Large intestine (tissue), 3 donors: ENCODE data around the gene PLBD2. TPM values are rescaled to one million over a fixed set of nuclear protein-coding genes. Genes with fewer than 3 reads are reported as not detected.
A peak's percentile ranks its signal among the peaks of the same experiment; 100 is the strongest.

Experiments used
- DNase-seq, 2 donors: peaks; one replicate each; pipeline versions ENCODE4 v3.0.0 to v3.0.0-alpha.2; 2013
- H3K27ac ChIP-seq: one replicate; pipeline ENCODE4 v1.5.1; 2013; ENCODE audit warnings: low read length
- H3K27me3 ChIP-seq: 2 replicates; pipeline ENCODE4 v1.6.1; 2013; ENCODE audit warnings: low read length; ENCODE audit not compliant: control insufficient read depth, insufficient read depth
- H3K36me3 ChIP-seq: 2 replicates; pipeline ENCODE4 v1.6.1; 2013; ENCODE audit warnings: low read length; ENCODE audit not compliant: control insufficient read depth, insufficient read depth
- H3K4me1 ChIP-seq: one replicate; pipeline ENCODE4 v1.6.1; 2013; ENCODE audit warnings: low read length; ENCODE audit not compliant: control insufficient read depth, insufficient read depth
- H3K4me3 ChIP-seq: one replicate; pipeline ENCODE4 v1.5.1; 2013; ENCODE audit warnings: low read length
- H3K9me3 ChIP-seq: one replicate; pipeline ENCODE4 v1.6.1; 2013; ENCODE audit warnings: mild to moderate bottlenecking, low read depth, low read length, moderate library complexity; ENCODE audit not compliant: control insufficient read depth
- WGBS: methylation state at CpG from one replicate; pipeline ENCODE4 v1.1.5; 2013; ENCODE audit warnings: low lambda C conversion rate; ENCODE audit not compliant: insufficient coverage; 5-methylcytosine and 5-hydroxymethylcytosine counted together
- polyA plus RNA-seq: library from polyadenylated mRNA; unstranded; fragments of 120-200 nt; gene quantifications from one replicate; pipeline ENCODE4 v1.2.1, GENCODE V29; 2013

PLBD2 gene
- polyA plus RNA-seq, 1 donor: 21.2 TPM

GRCh38 chr12:113333877-113334785, 24.3 kb upstream of the PLBD2 start:
- Histone ChIP-seq H3K27ac (peak overlapping the region; percentile 59), H3K36me3 (peaks cover 25% of the 10 kb centered on the region), H3K4me1 (peaks cover 8% of the 10 kb centered on the region), H3K9me3 (no peaks in the 10 kb centered on the region), H3K27me3 (no peaks in the 10 kb centered on the region), H3K4me3 (peak overlapping the region; percentile 67)
- DNase-seq: peak; percentile 23 to 63
- 28% methylated on average over 6 of the region's 27 CpGs for WGBS

GRCh38 chr12:113334786-113335539, 23.4 kb upstream of the PLBD2 start, which contains the start of gene SLC8B1:
Gene SLC8B1, minus strand, starts transcription at chr12:113335109. Its CDS starts 2,231 bp downstream, at chr12:113332878.
- Histone ChIP-seq H3K9me3 (no peaks in the 10 kb centered on the region), H3K4me3 (peak within 1 kb of the TSS; percentile 67), H3K4me1 (peaks cover 8% of the 10 kb centered on the region), H3K36me3 (peaks cover 19% of the 10 kb centered on the region), H3K27ac (peak within 1 kb of the TSS; percentile 59), H3K27me3 (no peaks in the 10 kb centered on the region)
- no CpG with 5 or more reads among the region's 62 CpGs for WGBS
- DNase-seq: peak; percentile 72 to 85

GRCh38 chr12:113339540-113339939, 18.8 kb upstream of the PLBD2 start:
- Histone ChIP-seq H3K36me3 (no peaks in the 10 kb centered on the region), H3K4me1 (peaks cover 2% of the 10 kb centered on the region), H3K27ac (no peak overlapping the region), H3K9me3 (no peaks in the 10 kb centered on the region), H3K27me3 (no peaks in the 10 kb centered on the region), H3K4me3 (no peak overlapping the region)
- DNase-seq: no peak
- WGBS: no CpG with 5 or more reads among the region's 5 CpGs

- H3K9me3 ChIP-seq: no peaks in the 10 kb centered on the region
- H3K4me3 ChIP-seq: no peak overlapping the region
- H3K27ac ChIP-seq: no peak overlapping the region
- no peaks in the 10 kb centered on the region for H3K36me3 ChIP-seq
- DNase-seq: no peak
- no peaks in the 10 kb centered on the region for H3K27me3 ChIP-seq
- WGBS: no CpG with 5 or more reads among the region's 3 CpGs
- H3K4me1 ChIP-seq: peaks cover 2% of the 10 kb centered on the region
Measured at GRCh38 chr12:113340061-113340460, 18.3 kb upstream of the PLBD2 start.

- WGBS: 67% methylated on average over 1 of the region's 6 CpGs
- no peak overlapping the region for H3K4me3 ChIP-seq
- no peaks in the 10 kb centered on the region for H3K27me3 ChIP-seq
- H3K27ac ChIP-seq: no peak overlapping the region
- H3K4me1 ChIP-seq: no peaks in the 10 kb centered on the region
- no peaks in the 10 kb centered on the region for H3K9me3 ChIP-seq
- DNase-seq: no peak
- no peaks in the 10 kb centered on the region for H3K36me3 ChIP-seq
Measured at GRCh38 chr12:113341535-113341934, 16.9 kb upstream of the PLBD2 start.

- WGBS: no CpG with 5 or more reads among the region's 6 CpGs
- H3K9me3 ChIP-seq: no peaks in the 10 kb centered on the region
- DNase-seq: no peak
- H3K4me1 ChIP-seq: no peaks in the 10 kb centered on the region
- H3K27ac ChIP-seq: no peak overlapping the region
- peaks cover 4% of the 10 kb centered on the region for H3K27me3 ChIP-seq
- H3K36me3 ChIP-seq: no peaks in the 10 kb centered on the region
- no peak overlapping the region for H3K4me3 ChIP-seq
Measured at GRCh38 chr12:113345318-113345717, 13.1 kb upstream of the PLBD2 start.

- no peak overlapping the region for H3K4me3 ChIP-seq
- H3K27me3 ChIP-seq: peaks cover 4% of the 10 kb centered on the region
- no peak overlapping the region for H3K27ac ChIP-seq
- H3K36me3 ChIP-seq: no peaks in the 10 kb centered on the region
- no peak for DNase-seq
- H3K9me3 ChIP-seq: no peaks in the 10 kb centered on the region
- WGBS: 100% methylated on average over 1 of the region's 5 CpGs
- no peaks in the 10 kb centered on the region for H3K4me1 ChIP-seq
Measured at GRCh38 chr12:113346353-113346752, 12.0 kb upstream of the PLBD2 start.

- peaks cover 4% of the 10 kb centered on the region for H3K27me3 ChIP-seq
- H3K27ac ChIP-seq: no peak overlapping the region
- no peaks in the 10 kb centered on the region for H3K4me1 ChIP-seq
- H3K4me3 ChIP-seq: no peak overlapping the region
- DNase-seq: no peak
- H3K9me3 ChIP-seq: no peaks in the 10 kb centered on the region
- no peaks in the 10 kb centered on the region for H3K36me3 ChIP-seq
- WGBS: 100% methylated on average over 1 of the region's 3 CpGs
Measured at GRCh38 chr12:113347107-113347506, 11.3 kb upstream of the PLBD2 start.

GRCh38 chr12:113347892-113348291, 10.5 kb upstream of the PLBD2 start:
- H3K27me3 ChIP-seq: peaks cover 4% of the 10 kb centered on the region
- H3K9me3 ChIP-seq: no peaks in the 10 kb centered on the region
- H3K27ac ChIP-seq: no peak overlapping the region
- H3K4me1 ChIP-seq: no peaks in the 10 kb centered on the region
- H3K36me3 ChIP-seq: no peaks in the 10 kb centered on the region
- H3K4me3 ChIP-seq: no peak overlapping the region
- no CpG with 5 or more reads among the region's 2 CpGs for WGBS
- DNase-seq: no peak

GRCh38 chr12:113348849-113349536, 9.4 kb upstream of the PLBD2 start:
- Histone ChIP-seq H3K4me1 (no peaks in the 10 kb centered on the region), H3K4me3 (no peak overlapping the region), H3K9me3 (no peaks in the 10 kb centered on the region), H3K27ac (no peak overlapping the region), H3K27me3 (peaks cover 4% of the 10 kb centered on the region), H3K36me3 (no peaks in the 10 kb centered on the region)
- WGBS: 88% methylated on average over 1 of the region's 19 CpGs
- no peak for DNase-seq
